ENCODE results near the gene PPP1R18.
"Not testable (repeated sequence)": the region's sequence is repeated elsewhere in the genome, so short reads cannot be mapped to it uniquely, and the experiment has no call there.

The PPP1R18 gene

DNA sequence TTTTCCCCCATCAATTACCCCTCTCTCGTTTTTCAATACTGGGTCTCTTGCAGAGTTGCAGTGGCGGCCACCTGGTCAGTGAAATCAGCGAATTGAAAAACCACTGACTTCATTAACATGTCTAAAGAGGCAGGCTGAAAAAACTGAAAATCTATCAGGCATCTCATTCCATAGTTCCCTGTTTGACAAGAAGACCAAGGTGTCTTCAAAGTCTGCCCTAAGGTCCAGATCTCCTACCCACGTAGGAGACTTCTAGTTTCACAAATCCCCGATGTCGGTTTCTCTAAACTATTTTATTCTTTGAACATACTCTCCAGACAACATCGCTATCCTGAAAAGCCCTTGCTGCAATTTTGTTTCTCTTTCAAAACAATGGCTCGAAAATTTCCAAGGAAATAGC lies 32.9 kb upstream of the PPP1R18 start:
- DNase-seq, result no peak

DNA sequence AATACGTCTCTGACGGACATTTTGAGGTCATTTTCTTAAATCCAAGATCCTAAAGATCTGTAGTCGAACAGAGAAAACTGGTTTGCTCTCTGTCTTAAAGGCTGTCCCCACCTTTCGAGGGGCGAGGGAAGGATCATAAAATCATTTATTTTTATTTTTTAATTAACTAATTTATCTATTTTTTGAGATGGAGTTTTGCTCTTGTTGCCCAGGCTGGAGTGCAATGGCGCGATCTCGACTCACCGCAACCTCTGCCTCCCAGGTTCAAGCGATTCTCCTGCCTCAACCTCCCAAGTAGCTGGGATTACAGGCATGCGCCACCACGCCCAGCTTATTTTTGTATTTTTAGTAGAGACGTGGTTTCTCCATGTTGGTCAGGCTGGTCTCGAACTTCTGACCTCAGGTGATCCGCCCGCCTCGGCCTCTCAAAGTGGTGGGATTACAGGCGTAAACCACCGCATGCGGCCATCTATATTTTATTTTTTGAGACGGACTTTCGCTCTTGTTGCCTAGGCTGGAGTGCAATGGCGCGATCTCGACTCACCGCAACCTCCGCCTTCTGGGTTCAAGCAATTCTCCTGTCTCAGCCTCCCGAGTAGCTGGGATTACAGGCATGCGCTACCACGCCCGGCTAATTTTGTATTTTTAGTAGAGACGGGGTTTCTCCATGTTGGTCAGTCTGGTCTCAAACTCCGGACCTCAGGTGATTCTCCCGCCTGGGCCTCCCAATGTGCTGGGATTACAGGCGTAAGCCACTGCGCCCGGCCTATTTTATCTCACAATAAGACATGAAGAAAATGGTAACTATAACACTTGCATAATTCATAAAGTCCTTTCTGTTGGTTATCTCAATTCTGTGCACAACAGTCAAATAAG lies 31.6 kb upstream of the PPP1R18 start:
- not testable (repeated sequence) for DNase-seq

DNA sequence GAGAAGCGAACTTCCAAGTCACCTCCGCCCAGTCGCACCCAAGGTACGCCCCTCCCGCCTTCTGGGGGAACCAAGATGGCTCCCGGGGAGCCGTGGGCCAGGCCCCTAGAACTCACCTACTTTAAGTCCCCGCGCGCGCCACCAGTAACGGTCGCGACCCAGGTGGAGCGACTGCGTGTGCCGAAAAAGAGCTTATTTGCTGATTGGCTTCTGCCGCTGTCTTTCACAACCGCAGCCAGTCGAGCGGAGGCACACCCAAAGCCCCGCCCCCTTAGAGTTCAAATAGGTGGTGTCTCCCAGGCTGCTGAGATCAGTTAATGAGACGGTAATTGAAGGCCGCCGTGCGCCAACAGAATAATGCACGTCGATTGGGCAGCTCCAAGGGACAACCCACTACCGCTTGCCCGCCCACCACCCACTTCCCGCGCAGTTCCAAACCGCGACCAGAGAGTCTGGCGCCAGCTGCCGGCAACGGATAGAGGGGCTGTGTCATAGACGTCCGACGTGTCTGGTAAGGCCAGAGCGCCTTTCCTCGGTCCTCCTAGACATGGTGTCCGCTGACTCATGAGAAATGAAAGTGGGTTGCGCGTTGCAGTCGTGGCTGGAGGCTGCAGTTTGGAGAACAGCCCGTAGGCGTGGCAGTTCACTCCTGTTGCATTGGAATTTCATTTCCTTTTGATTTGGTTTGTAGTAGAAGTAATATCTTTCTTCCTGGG lies 30.8 kb upstream of the PPP1R18 start, which contains the start of gene MDC1:
Gene MDC1, minus strand, starts transcription at position 153 of the 716 bp plus-strand sequence. CDS start 2,106 bp downstream, outside the sequence.
- DNase-seq, result peak; percentile 99

DNA sequence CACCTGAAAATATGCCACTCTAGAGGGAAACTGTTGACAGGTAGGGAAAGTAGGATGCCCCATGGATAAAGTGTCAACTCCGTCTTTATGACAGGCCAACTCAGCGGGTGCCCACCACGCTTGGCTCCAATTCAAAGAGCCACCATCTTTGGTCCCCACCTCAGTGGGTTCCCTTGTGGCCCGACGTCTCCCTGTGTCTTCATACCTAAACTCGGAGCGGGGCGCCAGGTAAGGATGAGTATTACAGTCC lies 30.4 kb upstream of the PPP1R18 start:
- no peak for DNase-seq

DNA sequence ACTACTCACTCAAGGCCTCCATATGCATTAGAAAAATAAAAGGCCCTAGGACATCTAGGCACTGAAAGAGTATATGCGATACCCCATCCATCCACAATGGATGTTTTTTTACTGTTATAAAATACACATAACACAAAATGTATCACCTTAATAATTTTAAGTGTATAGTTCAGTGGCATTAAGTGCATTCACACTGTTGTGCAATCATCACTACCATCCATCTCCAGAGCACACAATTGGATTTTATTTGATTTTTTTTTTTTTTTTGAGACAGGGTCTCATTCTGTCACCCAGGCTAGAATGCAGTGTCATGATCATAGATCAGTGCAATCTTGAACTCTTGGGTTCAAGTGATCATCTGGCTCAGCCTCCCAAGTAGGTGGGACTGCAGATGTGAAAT lies 27.8 kb upstream of the PPP1R18 start:
- DNase-seq, result no peak

DNA sequence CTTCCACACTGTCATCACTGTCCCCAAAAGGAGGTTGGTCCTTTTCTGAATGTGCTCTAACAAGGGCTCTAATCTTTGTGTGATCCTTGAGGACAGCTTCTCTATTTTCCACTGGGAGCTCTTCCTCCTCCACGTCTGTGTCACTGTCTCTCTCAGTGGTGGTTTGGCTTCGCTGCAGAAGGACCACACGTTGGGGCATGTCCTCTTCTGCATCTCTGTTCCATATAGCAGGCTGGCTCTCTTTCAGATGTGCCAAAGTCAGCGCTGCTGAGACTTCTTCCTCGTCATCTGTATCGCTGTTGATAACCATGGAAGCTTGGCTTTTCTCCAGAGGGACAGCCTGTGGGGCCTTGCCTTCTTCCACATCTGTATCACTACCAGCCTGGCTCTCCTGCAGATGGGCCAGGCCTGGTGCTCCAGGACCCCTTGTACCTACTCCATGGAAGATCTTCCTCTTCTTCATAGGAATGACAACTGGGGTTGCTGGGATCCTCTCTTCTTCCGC lies 26.0 kb upstream of the PPP1R18 start:
- DNase-seq, result no peak

DNA sequence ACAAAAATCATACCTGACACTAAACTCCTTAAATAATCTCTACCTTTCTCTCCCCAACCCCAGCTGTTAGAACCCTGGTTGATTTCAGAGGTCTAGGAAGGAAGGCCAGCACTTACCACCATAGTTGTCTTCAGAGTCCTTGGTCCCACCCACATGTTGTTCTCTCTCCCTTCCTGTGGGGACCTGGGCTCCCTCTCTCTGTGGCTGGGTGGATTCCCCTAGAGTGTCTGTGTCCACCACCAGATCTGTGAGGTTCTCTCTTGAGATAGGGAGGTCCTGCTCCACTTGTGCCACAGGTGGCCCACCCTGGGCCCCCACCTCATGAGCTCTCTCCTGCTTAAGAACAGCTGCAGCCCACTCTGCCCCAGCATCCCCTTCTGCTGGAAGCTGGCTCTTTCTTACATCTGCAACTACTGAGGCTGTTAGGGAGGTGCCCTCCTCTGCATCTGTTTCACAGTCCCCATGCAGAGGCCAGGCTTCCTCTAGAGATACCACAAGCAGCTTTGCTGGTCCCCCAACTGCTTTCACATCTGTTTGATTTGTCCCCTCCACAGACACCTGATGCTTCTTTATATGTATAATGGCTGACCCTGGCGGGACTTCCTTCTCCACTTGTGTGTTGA lies 25.4 kb upstream of the PPP1R18 start:
- no peak for DNase-seq

DNA sequence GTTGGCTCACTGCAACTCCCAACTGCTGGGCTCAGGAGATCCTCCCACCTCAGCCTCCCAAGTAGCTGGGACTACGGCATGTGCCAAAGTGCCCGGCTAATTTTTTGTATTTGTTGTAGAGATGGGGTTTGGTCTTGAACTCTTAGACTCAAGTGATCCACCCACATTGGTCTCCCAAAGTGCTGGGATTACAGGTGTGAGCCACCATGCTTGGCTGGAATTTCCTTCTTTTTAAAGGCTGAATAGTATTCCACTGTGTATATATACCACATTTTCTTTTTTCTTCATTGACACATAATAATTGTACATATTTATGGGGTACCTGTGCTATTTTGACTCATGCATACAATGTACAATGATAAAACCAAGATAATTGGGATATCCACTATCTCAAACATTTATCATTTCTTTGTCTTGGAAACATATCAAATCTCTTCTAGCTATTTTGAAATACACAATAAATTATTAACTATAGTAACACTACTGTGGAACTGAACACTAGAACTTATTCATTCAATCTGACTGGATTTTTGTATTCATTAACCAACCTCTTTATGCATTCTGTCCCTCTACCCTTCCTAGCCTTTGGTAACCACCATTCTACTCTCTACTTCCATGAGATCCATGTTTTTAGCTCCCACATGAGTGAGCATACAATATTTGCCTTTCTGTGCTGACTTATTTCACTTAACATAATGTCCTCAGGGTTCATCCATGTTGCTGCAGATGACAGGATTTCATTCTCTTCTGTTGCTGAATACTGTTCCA lies 22.8 kb upstream of the PPP1R18 start:
- DNase-seq, result no peak

DNA sequence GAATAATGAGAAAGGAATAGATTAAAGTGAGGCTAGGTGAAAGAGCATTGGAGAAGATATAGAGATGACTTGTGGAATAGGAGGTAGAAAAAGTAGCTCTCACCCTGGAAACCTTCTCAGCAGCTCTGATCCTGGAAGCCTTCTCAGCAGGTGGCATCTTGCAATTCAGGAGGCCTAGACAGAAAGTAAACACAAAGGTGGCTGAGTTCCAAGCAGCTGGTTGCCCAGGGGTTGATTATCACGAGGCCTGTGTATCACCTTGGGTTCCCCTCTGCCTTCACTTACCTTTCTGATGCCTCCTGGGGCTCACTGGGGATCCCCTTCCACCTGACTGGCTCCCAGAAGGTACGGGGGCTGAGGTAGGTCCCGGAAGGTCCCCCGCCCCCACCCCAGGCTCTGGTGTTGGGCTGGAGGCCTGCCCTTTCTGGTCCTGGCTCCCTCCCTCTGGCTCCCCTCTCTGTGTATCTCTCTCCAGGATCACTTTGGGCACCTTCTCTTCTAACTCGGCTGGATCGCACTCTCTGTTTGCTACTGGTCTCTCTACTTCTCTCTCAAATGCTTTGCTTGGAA lies 20.9 kb upstream of the PPP1R18 start:
- no peak for DNase-seq

DNA sequence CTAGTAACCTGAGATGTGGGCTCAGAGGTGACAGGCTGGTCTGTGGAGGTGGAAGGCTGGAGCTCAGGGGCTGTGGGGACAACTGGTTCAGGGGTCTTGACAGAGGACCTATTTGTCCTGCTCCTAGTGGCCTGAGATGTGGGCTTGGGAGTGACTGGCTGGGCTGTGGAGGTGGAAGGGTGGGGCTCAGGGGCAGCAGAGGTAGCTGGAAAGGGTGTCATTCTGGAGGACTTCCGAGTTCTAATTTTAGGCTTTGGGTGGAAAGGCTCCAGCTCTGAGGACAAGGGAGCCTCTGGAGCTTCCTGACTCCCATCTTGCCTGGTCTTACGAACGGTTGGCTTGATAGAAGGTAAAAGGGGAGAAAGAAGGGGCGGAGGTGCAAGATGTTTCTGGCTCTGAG lies 19.2 kb upstream of the PPP1R18 start:
- DNase-seq, result no peak

DNA sequence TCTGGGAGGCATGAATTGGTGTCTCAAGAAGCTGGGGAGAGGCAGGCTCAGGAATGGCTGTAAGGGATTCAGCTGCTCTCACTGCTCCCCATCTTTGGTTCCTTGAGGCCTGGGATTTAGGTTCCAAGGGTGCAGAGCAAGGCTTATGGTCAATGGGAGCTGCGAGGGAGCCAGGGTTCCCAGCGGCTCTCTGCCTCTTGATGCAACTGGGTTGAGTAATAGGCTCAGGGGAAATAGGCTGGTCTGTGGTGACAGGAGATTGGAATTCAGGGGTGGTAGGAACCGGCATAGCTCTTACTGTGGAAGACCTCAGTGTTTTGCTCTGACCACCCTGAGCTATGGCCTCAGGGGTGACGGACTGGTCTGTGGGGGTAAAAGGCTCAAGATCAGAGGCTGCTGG lies 17.4 kb upstream of the PPP1R18 start:
- DNase-seq, result no peak

DNA sequence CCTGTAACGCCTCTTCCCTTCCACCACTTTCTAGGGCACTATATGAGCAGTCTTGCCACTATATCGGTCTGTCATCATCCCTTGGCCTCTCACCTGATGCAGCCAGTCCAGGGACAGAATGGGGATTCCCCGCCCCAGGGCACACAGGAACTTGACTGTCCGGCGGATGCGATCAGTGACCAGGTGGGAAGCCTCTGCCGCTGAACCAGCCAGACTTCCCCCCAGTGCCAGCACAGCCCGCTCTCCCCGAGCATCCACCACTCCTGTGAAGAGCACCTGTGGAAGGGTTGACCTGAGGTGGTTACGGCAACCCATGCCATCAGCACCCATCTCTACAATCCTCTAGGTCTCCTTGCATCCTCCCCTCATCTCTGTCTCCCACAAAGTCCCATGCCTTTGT lies 16.6 kb upstream of the PPP1R18 start:
- DNase-seq, result no peak

DNA sequence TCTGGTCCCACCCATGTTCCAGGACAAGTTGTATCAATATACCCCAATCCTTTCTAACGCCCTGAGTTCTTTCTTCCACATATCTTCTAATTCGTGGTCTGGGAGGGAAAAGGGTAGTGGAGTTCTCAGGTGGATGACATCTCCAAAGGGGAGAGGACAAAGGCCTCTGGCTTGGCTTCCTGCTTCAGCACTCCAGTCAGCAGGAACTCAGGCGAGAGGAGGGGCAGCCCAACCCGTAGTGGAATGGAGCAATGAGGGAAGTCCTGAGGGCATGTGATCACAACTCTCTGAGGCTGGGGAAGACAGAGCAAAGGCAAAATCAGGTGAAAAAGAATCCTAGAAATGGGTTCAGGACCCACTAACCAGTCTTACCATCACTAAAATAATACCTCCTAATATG lies 13.9 kb upstream of the PPP1R18 start:
- no peak for DNase-seq

DNA sequence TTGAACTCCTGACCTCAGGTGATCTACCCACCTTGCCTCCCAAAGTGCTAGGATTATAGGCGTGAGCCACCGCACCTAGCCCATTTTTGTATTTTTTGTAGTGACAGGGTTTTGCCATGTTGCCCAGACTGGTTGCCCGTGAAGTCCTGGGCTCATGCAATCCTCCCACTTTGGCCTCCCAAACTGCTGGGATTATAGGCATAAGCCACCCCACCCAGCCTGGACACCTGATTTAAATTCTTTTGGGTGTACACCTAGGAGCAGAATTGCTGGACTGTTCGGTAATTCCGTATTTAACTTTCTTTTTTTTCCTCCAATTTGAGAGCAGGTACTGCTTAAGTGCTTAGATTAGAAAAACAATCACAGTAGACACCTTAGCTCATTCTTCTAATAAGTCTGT lies 10.0 kb upstream of the PPP1R18 start:
- no peak for DNase-seq

DNA sequence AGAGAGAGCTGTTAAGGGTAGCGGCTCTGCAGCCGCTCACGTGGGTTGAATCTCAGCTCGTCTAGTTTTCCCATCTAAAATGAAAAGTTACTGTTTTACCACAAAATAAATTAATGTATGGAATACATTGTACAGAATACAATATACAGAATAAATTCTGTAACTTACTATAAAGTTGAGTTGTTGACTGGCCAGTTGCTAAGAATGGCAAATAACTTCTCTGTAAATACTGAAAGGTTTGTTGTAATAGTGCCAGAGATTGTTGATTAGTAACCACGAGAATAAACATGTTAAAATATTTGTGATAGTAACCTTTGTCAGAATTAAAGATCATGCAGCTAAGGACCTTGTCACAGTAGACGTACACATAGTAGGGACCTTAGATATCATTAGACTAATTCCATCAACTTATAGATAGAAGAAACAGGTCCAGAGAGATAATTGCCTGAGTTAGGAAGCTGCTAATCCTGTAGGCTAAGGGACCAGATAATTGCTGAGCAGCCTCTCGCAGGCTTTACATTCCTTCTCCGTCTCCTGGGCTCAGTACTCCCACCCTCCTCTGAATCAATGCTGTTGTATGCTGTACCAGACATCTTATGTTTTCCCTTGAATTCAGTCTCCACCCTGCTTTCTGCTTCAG lies 4.9 kb upstream of the PPP1R18 start:
- no peak for DNase-seq

DNA sequence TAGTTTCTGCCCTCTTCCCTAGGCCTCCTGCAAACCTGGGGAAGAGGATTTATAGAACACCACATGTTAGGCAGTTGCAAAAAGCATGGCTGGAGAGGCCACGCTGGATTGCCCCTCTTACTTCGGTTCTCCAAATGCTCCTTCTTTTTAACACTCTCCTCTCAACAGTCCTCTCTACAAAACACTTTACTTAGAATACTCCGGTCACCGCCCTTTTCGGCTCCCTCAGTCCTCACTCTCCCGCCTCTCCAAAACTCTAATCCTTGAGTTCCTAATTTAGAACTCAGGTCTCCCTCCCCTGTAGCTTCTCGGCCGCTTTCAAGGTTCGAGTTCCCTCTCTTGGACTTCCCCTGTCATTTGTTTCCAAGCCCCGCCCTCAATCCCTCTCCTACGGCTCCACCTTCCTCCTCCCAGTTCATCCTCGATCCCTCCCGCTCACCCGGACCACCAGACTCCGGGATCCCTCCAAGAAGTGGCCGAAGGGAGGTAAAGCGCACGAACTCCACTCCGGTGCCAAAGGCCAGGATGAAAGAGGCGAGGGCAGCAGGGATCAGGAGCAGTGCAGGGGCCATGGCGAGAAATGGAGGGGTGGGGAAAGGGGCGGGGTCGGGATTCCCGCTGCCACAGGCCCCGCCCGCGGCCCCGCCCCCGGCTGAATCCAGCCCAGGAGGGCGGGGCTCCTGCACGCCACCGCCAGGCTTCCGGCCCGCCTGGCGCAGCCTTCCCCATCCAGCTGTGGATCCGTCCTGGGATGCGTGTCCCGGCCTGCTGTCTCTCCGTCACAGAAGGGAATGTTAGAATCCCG lies 4.2 kb upstream of the PPP1R18 start, which contains the start of gene NRM:
Gene NRM, minus strand, starts transcription at position 582 of the 805 bp plus-strand sequence. Its CDS starts 10 bp downstream, at position 572.
- DNase-seq, result peak; percentile 61

DNA sequence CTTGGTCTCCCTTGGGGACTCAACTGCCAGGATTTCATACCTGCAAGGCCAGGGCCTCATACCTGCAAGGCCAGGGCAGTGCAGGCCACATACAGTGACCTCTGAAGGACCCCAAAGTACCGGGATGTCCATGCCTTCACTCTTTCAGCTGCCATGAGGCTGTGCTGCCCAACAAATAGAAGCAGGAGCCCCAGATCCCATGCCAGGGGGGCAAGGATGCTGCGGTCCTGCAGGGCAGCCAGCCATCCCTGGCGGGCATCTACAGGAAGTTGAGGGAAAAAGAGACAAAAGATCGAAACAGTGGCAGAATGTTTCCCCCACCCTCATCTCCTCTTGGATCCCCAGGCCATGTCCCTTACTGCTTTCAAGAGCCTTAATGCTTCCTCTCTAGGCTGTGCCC lies 3.5 kb upstream of the PPP1R18 start:
- no peak for DNase-seq

DNA sequence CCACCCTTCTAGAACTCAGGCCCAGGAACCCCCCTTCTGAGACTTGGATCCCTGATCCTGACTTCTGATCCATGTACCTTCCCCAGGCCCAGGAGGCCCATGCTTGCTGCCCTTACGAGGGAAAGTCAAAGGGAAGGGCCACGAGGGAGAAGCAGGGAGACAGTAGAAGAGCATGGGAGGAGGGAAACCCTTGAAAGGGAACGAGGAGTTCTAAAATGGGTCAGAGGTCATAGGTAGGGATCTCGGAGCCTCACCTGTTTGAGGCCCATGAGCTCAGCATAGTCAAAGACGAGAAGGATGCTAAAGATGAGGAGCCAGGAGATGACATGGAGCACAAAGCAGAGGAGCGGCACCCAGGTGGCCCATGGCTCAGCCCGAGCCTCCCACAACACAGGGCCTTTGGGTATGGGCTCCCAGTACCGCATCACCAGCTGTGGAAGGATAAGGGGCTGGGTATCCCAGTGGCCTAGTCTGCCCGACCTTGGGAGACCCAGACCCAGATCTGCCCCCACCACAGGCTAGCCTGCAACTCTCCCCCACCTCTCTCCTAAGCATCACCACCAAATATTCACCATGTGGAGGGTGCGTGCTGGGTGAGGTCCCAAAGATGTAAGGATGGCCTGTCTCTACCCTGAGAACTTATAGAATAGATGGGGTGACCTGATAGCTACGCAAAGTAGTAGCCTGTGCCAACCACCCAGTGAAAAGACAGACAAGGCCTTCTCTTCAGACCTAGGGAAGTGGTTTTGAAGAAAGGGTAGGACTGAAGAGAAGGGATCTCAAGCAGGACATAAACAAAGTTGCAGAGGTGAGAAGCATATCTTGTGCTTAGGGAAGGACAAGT lies 2.8 kb upstream of the PPP1R18 start:
- DNase-seq, result no peak

DNA sequence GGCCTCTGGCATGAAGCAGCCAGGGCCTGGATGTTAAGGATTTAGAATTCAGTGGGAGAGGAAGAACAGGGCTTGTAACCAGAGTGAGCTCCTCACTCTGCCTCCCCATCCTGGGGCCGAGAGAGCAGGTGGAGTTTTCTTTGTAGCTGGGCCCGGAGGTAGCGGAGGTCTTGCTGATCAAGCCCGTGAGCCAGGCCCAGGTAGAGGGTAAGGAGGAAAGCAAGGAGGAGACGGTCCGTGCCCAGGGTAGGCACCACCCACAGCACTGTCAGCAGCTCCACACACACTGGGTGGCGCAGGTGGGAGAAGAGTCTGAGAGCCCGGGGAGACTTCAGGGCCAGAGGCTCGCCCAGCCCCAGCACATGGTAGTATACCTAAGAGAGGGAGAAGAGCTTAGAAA lies 2.1 kb upstream of the PPP1R18 start:
- no peak for DNase-seq
